Right lobe of liver (tissue), 4 donors: Measurements from ENCODE around the gene ADAM8.

Source experiments
- POLR2A ChIP-seq: fragments of 450-650 bp; IDR thresholded peaks from one replicate; pipeline ENCODE4 v1.6.1; 2017; ENCODE audit warnings: antibody characterized with exemption, mild to moderate bottlenecking
- TF ChIP-seq, protein P1 (sequence below), 4 donors: fragments of 200-600 bp in 3 of 4; fragments of 450-650 bp in 1 of 4; IDR thresholded peaks; one replicate each; pipeline versions ENCODE4 v1.5.1 to v1.8.0; 2016 to 2022; ENCODE audit warnings: antibody characterized with exemption in 4 of 4, mild to moderate bottlenecking in 2 of 4
- donor health status: DM: no; HTN: no; CAD: no.
- donor health status: DM: no; HTN: no; CAD: no.
- donor health status: DM: no; HTN: yes; CAD: no.

DNA sequence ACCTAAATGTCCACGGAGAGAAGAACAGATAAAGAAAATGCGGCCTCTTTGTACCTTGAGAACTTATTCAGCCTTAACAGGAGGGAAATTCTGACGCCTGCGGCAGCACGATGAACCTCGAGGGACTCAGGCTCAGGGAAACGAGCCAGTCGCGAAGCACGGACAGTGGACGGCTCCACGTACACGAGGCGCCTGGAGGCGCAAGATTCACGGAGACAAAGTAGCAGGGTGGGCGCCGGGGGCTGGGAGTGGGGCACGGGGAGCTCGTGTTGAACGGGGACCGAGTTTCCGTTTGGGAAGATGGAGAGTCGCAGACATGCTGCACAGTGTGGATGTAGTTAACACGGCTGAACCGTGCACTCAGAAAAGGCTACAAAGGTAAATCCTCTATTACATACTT, 59.9 kb downstream of the ADAM8 start:
- TF ChIP-seq, protein P1, sequence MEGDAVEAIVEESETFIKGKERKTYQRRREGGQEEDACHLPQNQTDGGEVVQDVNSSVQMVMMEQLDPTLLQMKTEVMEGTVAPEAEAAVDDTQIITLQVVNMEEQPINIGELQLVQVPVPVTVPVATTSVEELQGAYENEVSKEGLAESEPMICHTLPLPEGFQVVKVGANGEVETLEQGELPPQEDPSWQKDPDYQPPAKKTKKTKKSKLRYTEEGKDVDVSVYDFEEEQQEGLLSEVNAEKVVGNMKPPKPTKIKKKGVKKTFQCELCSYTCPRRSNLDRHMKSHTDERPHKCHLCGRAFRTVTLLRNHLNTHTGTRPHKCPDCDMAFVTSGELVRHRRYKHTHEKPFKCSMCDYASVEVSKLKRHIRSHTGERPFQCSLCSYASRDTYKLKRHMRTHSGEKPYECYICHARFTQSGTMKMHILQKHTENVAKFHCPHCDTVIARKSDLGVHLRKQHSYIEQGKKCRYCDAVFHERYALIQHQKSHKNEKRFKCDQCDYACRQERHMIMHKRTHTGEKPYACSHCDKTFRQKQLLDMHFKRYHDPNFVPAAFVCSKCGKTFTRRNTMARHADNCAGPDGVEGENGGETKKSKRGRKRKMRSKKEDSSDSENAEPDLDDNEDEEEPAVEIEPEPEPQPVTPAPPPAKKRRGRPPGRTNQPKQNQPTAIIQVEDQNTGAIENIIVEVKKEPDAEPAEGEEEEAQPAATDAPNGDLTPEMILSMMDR (IDR thresholded peaks at IDR 0.05), result no peak
- TF ChIP-seq POLR2A, result no peak
